Lower lobe of right lung (tissue), 2 donors: ENCODE measurements around the gene ITM2B. TPM values are rescaled to one million over a fixed set of nuclear protein-coding genes. Genes with fewer than 3 reads are reported as not detected.

ENCODE experiments used
- ATAC-seq, 2 donors: fragments of 200-7000 bp; cut with Tn5 transposase; one replicate each; pipeline ENCODE4 v1.9.1; 2020 to 2022; ENCODE audit warnings: mild to moderate bottlenecking in 2 of 2, moderate library complexity in 2 of 2
- DNase-seq: peaks from one replicate; pipeline ENCODE4 v3.0.0-alpha.2; 2020
- H3K27ac ChIP-seq: fragments of 200-600 bp; one replicate; pipeline ENCODE4 v1.8.0; 2022
- H3K27me3 ChIP-seq: fragments of 200-600 bp; one replicate; pipeline ENCODE4 v1.8.0; 2022; ENCODE audit warnings: low read depth
- H3K36me3 ChIP-seq: fragments of 200-600 bp; one replicate; pipeline ENCODE4 v1.8.0; 2022; ENCODE audit warnings: mild to moderate bottlenecking
- H3K4me1 ChIP-seq: fragments of 200-600 bp; one replicate; pipeline ENCODE4 v1.8.0; 2022
- H3K4me3 ChIP-seq: fragments of 200-600 bp; one replicate; pipeline ENCODE4 v1.8.0; 2022; ENCODE audit warnings: mild to moderate bottlenecking
- H3K9me3 ChIP-seq: fragments of 200-600 bp; one replicate; pipeline ENCODE4 v1.8.0; 2022
- intact Hi-C: fragments of 100-400 bp; cut with DNase I; formaldehyde crosslinking; loops from one replicate; pipeline ENCODE4 v1.11.0; 2022
- total RNA-seq: library from RNA; stranded (reverse); fragmentation: NEBNext Ultra II Directional; extraction: Animal tissue kit (Norgen Biotek cat#: 25700); gene quantifications from one replicate; pipeline ENCODE4 v1.2.1, GENCODE V29; 2021
- TF ChIP-seq, protein P1 (sequence below): fragments of 200-600 bp; IDR thresholded peaks from one replicate; pipeline ENCODE4 v1.8.0; 2022; ENCODE audit warnings: antibody characterized with exemption, mild to moderate bottlenecking
- donor health status: DM: no; HTN: yes; CAD: no; lungs with severe emphysema.

Gene ITM2B
- total RNA-seq, 1 donor from 2014 or later = 834 TPM

DNA sequence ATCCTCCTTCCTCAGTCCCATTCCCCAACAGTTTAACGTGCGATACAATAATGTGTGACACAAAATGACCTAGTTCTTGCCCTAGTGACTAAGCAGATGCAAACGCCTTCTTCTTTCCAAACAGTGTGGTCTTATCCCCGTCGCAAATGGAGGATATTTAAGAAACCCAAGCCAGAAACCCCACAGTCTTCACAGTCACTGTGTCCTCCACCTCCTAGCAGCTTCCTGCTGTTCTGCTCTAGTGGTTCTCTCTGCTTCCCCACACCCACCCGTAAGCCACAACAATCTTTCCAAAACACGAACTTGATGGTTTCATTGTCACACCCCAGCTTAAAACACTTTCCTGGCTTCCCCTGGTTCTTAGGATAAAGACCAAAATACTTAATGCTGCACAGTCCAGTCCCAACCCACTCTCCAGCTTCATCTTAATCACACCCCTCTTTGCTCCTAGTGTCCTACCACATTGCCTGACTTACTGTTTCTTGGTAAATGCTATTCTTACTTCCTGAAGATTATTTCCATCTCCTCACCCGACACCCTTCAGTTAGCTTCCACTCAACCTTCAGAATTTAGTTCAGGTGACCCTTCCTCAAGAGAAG is 32.3 kb downstream of the ITM2B start:
- Histone ChIP-seq H3K4me1 (peaks cover 17% of the 10 kb centered on the region), H3K9me3 (no peaks in the 10 kb centered on the region), H3K27me3 (no peaks in the 10 kb centered on the region), H3K36me3 (peaks cover 77% of the 10 kb centered on the region), H3K4me3 (no peak overlapping the region), H3K27ac (no peak overlapping the region)
- DNase-seq = no peak
- intact Hi-C loops = no loop called here
- TF ChIP-seq, protein P1, sequence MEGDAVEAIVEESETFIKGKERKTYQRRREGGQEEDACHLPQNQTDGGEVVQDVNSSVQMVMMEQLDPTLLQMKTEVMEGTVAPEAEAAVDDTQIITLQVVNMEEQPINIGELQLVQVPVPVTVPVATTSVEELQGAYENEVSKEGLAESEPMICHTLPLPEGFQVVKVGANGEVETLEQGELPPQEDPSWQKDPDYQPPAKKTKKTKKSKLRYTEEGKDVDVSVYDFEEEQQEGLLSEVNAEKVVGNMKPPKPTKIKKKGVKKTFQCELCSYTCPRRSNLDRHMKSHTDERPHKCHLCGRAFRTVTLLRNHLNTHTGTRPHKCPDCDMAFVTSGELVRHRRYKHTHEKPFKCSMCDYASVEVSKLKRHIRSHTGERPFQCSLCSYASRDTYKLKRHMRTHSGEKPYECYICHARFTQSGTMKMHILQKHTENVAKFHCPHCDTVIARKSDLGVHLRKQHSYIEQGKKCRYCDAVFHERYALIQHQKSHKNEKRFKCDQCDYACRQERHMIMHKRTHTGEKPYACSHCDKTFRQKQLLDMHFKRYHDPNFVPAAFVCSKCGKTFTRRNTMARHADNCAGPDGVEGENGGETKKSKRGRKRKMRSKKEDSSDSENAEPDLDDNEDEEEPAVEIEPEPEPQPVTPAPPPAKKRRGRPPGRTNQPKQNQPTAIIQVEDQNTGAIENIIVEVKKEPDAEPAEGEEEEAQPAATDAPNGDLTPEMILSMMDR = no peak
- peak; percentile 57 to 63 for ATAC-seq

DNA sequence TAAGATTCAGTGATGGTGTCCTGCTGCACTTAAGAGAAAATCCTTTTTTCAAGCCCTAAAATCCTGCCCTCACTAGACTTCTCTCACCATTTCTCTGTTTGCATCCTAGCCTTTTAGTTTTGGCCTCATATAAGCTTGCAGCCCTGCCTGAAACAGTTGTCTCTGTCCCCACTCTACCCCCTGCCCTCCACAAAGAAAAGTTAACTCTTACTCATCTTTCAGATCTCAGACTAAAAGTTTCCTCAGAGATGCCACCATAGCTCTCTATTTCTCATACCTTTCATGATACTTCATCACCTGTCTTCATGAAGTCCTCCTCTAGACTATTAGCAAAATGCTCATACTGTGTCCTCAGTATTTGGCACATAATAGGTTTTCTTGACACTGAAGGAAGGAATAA is 33.1 kb downstream of the ITM2B start:
- TF ChIP-seq, protein P1 = no peak
- DNase-seq (no peak), ATAC-seq (no peak)
- H3K4me1 ChIP-seq = peaks cover 17% of the 10 kb centered on the region
- no peaks in the 10 kb centered on the region for H3K9me3 ChIP-seq
- peaks cover 69% of the 10 kb centered on the region for H3K36me3 ChIP-seq
- no peak overlapping the region for H3K4me3 ChIP-seq
- H3K27me3 ChIP-seq = no peaks in the 10 kb centered on the region
- intact Hi-C loops = no loop called here
- no peak overlapping the region for H3K27ac ChIP-seq

DNA sequence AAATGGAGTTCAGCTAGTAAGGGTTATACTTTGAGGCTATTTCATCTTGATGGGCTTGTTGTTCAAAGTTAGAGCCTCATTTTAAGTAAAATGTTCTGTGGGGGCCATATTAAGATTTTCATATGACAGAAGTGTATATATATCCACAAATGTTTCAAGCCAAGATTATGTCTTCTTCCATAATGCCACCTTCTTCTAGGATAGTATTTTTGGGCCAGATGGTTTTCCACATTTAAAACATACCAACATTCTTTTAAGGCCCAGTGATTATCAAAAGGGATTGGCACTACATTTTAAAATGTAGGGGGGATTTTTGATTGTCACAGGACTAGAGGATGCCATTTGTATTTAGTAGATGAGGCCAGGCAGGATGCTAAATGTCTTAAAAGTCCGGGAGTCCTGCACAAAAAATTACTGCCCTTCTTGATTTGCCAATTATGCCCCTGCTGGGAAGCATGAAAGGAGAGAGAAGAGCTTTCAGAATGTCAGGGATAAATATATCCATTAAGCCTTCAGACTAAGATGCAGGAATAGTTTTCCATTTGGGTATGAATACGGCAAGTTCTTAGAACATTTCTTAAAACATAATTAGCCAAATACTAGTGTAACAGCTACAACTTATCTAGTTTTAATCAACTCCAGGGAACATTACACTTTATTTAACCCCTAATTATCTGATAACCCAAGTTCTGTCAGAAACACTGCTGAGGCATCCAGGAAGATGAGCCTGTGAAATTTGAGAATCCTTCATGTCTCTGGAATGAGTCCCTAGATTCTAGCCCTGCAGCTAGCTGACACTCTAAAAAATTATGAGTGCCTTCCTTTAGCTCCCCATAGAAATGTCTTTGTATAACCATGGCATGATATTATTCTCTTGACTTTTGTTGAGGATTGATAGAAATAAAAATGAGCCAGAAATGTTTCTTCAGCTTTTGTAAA is 34.0 kb downstream of the ITM2B start:
- TF ChIP-seq, protein P1 = no peak
- no peak for ATAC-seq

DNA sequence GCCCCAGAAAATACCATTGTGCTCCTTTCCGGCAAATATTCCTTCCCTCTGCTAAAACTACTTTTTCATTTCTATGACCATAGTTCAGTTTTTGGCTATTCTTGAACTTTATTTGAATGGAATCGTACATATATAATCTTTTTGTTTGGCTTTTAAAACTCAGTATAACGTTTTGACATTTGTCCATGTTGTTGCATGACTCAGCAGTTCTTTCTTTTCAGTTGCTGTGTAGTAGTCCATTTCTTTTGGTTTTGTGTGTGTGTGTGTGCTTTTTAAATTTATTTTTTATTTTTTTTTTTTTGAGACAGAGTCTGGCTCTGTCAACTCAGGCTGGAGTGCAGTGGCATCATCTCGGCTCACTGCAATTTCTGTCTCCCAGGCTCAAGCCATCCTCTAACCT is 35.0 kb downstream of the ITM2B start:
- DNase-seq = no peak
- Histone ChIP-seq H3K9me3 (no peaks in the 10 kb centered on the region), H3K27me3 (no peaks in the 10 kb centered on the region), H3K36me3 (peaks cover 53% of the 10 kb centered on the region), H3K4me3 (no peak overlapping the region), H3K27ac (no peak overlapping the region), H3K4me1 (peaks cover 17% of the 10 kb centered on the region)
- no peak for ATAC-seq
- intact Hi-C loops = no loop called here
- TF ChIP-seq, protein P1 = no peak

More for the DNA sequence above, 34.0 kb downstream of the ITM2B start:
- H3K27ac ChIP-seq = no peak overlapping the region
- no peaks in the 10 kb centered on the region for H3K9me3 ChIP-seq
- no peak for DNase-seq
- no peaks in the 10 kb centered on the region for H3K27me3 ChIP-seq
- H3K36me3 ChIP-seq = peaks cover 63% of the 10 kb centered on the region
- H3K4me1 ChIP-seq = peaks cover 17% of the 10 kb centered on the region
- H3K4me3 ChIP-seq = no peak overlapping the region
- intact Hi-C loops = no loop called here

DNA sequence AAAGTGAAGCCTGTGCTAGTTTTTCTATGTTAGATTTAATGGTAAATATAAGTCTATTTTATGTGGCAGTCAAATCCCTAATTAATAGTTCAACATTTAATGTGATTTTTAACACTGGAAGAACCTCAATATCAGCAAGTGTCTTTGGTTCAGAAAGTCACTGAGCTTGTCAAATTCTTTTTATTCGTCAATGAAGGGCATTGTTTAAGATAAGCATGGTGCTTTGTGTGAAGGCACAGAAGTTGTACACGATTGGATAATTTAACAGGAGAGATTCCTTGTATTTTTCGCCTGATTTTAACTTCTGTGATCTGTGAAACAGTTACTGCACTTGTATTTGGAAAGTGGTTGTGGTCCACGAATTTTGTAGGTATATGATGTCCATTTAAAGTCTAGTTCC is 40.3 kb downstream of the ITM2B start:
- no peaks in the 10 kb centered on the region for H3K9me3 ChIP-seq
- H3K27ac ChIP-seq = no peak overlapping the region
- no peak overlapping the region for H3K4me3 ChIP-seq
- ATAC-seq (no peak), DNase-seq (no peak)
- H3K4me1 ChIP-seq = no peaks in the 10 kb centered on the region
- no peaks in the 10 kb centered on the region for H3K27me3 ChIP-seq
- peaks cover 21% of the 10 kb centered on the region for H3K36me3 ChIP-seq
- TF ChIP-seq, protein P1 = no peak
- intact Hi-C loops = no loop called here
